HepG2 (cell line): ENCODE measurements around the gene JAG1. TPM values are rescaled to one million over a fixed set of nuclear protein-coding genes. Genes with fewer than 3 reads are reported as not detected.

ENCODE experiments used
- DR1 ChIP-seq: sonication (generic); formaldehyde crosslinking; IDR thresholded peaks from 2 replicates; pipeline ENCODE4 v1.8.0; 2021; ENCODE audit warnings: mild to moderate bottlenecking, missing genetic modification reagents, inconsistent platforms
- FOSL1 ChIP-seq: sonication (generic); formaldehyde crosslinking; IDR thresholded peaks from 2 replicates; pipeline ENCODE4 v1.9.0; 2021; ENCODE audit warnings: missing genetic modification reagents, borderline replicate concordance
- JUND ChIP-seq: sonication (generic); formaldehyde crosslinking; IDR thresholded peaks from 2 replicates; pipeline ENCODE4 v1.8.0; 2022; ENCODE audit warnings: mild to moderate bottlenecking, missing genetic modification reagents
- KDM5A ChIP-seq: fragments of 200-600 bp; sonication (generic); IDR thresholded peaks from 2 replicates; pipeline ENCODE4 v1.7.0; 2018; ENCODE audit warnings: antibody characterized with exemption, mild to moderate bottlenecking, low read length, borderline replicate concordance
- MAFF ChIP-seq: IDR thresholded peaks from 2 replicates; pipeline ENCODE4 v1.6.1; 2011; ENCODE audit warnings: low read depth, low read length, improper control_type of control experiment
- MEIS1 ChIP-seq: sonication (generic); formaldehyde crosslinking; IDR thresholded peaks from 2 replicates; pipeline ENCODE4 v1.9.0; 2021; ENCODE audit warnings: mild to moderate bottlenecking, missing genetic modification reagents, moderate library complexity, borderline replicate concordance
- NFKBIZ ChIP-seq: IDR thresholded peaks from 2 replicates; pipeline ENCODE4 v1.6.1; 2018; ENCODE audit warnings: missing genetic modification reagents, missing compliant biosample characterization
- PRMT3 ChIP-seq: sonication (generic); formaldehyde crosslinking; IDR thresholded peaks from 2 replicates; pipeline ENCODE4 v1.8.1; 2022; ENCODE audit warnings: low read depth, mild to moderate bottlenecking, moderate library complexity, missing genetic modification reagents, borderline replicate concordance
- SSRP1 ChIP-seq: IDR thresholded peaks from 2 replicates; pipeline ENCODE4 v1.6.1; 2016; ENCODE audit warnings: control low read depth
- ZFP91 ChIP-seq: sonication (generic); formaldehyde crosslinking; IDR thresholded peaks from 2 replicates; pipeline ENCODE4 v1.9.0; 2022; ENCODE audit warnings: missing genetic modification reagents, mild to moderate bottlenecking, borderline replicate concordance
- ZNF143 ChIP-seq: sonication (generic); formaldehyde crosslinking; IDR thresholded peaks from 2 replicates; pipeline ENCODE4 v1.4.0; 2020; ENCODE audit warnings: missing genetic modification reagents
- ZNF17 ChIP-seq: sonication (generic); formaldehyde crosslinking; IDR thresholded peaks from 2 replicates; pipeline ENCODE4 v1.5.0; 2020; ENCODE audit warnings: mild to moderate bottlenecking, missing genetic modification reagents
- ZNF256 ChIP-seq: sonication (generic); formaldehyde crosslinking; conservative IDR thresholded peaks from 2 replicates; pipeline ENCODE4 v1.4.0; 2020; ENCODE audit warnings: missing genetic modification reagents
- ZNF430 ChIP-seq: sonication (generic); formaldehyde crosslinking; IDR thresholded peaks from 2 replicates; pipeline ENCODE4 v1.9.0; 2021; ENCODE audit warnings: mild to moderate bottlenecking, missing genetic modification reagents
- ZNF496 ChIP-seq: sonication (generic); formaldehyde crosslinking; IDR thresholded peaks from 2 replicates; pipeline ENCODE4 v1.8.1; 2023; ENCODE audit warnings: mild to moderate bottlenecking, moderate library complexity, missing genetic modification reagents; ENCODE audit not compliant: insufficient replicate concordance
- ZNF567 ChIP-seq: sonication (generic); formaldehyde crosslinking; IDR thresholded peaks from 2 replicates; pipeline ENCODE4 v1.8.1; 2023; ENCODE audit warnings: mild to moderate bottlenecking, missing genetic modification reagents, borderline replicate concordance
- ZNF773 ChIP-seq: sonication (generic); formaldehyde crosslinking; IDR thresholded peaks from 2 replicates; pipeline ENCODE4 v1.4.0; 2020; ENCODE audit warnings: missing genetic modification reagents, borderline replicate concordance
- polyA plus RNA-seq, 8 experiments: library from polyadenylated mRNA; depleted of rRNA in 3 of 8; stranded (reverse) in 7 of 8; unstranded in 1 of 8; fragments of >200 nt; fragmentation: Illumina TruSeq in 4 of 8; extraction: Trizol in 4 of 8; gene quantifications; 2 replicates each; pipeline versions ENCODE4 v1.2.1 to v1.2.3, GENCODE V29; 2011 to 2016; ENCODE audit warnings: low read depth in 4 of 8, missing spikeins in 1 of 8, mixed read lengths in 1 of 8; ENCODE audit not compliant: insufficient read depth in 1 of 8
- total RNA-seq, 5 experiments: library from RNA; depleted of rRNA; stranded (reverse); fragments of >200 nt; fragmentation: Illumina TruSeq; extraction: Trizol; gene quantifications; 2 replicates each; pipeline ENCODE4 v1.2.3, GENCODE V29; 2016; ENCODE audit warnings: low read depth in 1 of 5
- TF ChIP-seq, protein P1 (sequence below): sonication (generic); formaldehyde crosslinking; IDR thresholded peaks from 2 replicates; pipeline ENCODE4 v1.4.0; 2020; ENCODE audit warnings: missing genetic modification reagents, borderline replicate concordance
- TF ChIP-seq, protein P2 (sequence below): sonication (generic); formaldehyde crosslinking; IDR thresholded peaks from 2 replicates; pipeline ENCODE4 v1.4.0; 2020; ENCODE audit warnings: mild to moderate bottlenecking, missing genetic modification reagents
- TF ChIP-seq, protein P3 (sequence below): sonication (generic); formaldehyde crosslinking; IDR thresholded peaks from 2 replicates; pipeline ENCODE4 v1.4.0; 2020; ENCODE audit warnings: mild to moderate bottlenecking, missing genetic modification reagents, borderline replicate concordance

JAG1 gene
- total and polyA plus RNA-seq, 2 of the 13 experiments (the other 11 are each of a cell fraction or from before 2014, with no cell fraction given): 47.1 to 56.3 TPM

DNA sequence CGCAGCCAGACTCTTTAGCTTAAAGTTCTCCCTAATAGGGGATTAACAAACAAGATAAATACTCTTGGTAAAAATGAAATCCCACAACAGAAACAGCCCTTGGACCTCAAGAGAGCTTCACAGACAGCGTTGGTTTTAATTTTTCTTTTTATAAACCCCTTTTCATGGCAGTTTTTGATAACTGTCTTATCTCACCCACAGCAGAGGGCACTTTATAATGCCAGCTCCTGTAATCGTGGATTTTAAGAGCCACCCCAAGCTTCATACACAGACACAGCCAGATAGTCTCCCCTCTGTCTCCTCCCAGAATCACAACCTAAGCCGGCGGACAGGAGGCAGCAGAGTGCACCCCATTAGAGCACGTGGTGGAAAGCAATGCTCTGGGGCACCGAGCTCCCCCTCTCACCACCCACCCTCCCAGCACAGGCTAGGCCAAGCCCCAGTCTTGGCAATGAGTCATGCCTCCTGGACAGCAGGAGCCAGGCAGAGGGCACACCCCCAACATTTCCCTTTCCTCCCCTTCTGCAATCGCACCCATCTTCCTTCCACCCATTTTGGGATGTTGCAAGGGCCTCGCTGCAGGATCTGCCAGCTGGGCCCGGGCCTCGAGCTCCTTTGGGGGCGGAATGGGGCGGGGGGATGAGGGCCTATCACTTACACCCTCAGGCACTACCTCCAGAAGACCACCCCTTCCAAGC is 2.4 kb downstream of the JAG1 start (continued):
- TF ChIP-seq, protein P1, sequence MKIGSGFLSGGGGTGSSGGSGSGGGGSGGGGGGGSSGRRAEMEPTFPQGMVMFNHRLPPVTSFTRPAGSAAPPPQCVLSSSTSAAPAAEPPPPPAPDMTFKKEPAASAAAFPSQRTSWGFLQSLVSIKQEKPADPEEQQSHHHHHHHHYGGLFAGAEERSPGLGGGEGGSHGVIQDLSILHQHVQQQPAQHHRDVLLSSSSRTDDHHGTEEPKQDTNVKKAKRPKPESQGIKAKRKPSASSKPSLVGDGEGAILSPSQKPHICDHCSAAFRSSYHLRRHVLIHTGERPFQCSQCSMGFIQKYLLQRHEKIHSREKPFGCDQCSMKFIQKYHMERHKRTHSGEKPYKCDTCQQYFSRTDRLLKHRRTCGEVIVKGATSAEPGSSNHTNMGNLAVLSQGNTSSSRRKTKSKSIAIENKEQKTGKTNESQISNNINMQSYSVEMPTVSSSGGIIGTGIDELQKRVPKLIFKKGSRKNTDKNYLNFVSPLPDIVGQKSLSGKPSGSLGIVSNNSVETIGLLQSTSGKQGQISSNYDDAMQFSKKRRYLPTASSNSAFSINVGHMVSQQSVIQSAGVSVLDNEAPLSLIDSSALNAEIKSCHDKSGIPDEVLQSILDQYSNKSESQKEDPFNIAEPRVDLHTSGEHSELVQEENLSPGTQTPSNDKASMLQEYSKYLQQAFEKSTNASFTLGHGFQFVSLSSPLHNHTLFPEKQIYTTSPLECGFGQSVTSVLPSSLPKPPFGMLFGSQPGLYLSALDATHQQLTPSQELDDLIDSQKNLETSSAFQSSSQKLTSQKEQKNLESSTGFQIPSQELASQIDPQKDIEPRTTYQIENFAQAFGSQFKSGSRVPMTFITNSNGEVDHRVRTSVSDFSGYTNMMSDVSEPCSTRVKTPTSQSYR (CRISPR knock-in tag): peak; percentile 26; the same call in 1 of the 2 replicates
- TF ChIP-seq SSRP1: no peak
- no peak for TF ChIP-seq MAFF
- no peak for TF ChIP-seq ZNF773 (CRISPR knock-in tag)
- TF ChIP-seq PRMT3 (CRISPR knock-in tag): no peak
- TF ChIP-seq ZFP91: no peak; the same call in none of the 2 replicates
- TF ChIP-seq ZNF143 (CRISPR knock-in tag): no peak
- no peak for TF ChIP-seq DR1 (CRISPR knock-in tag)
- no peak; the same call in 1 of the 2 replicates for TF ChIP-seq MEIS1 (CRISPR knock-in tag)
- TF ChIP-seq NFKBIZ (CRISPR knock-in tag): no peak
- no peak for TF ChIP-seq ZNF567
- TF ChIP-seq, protein P2, sequence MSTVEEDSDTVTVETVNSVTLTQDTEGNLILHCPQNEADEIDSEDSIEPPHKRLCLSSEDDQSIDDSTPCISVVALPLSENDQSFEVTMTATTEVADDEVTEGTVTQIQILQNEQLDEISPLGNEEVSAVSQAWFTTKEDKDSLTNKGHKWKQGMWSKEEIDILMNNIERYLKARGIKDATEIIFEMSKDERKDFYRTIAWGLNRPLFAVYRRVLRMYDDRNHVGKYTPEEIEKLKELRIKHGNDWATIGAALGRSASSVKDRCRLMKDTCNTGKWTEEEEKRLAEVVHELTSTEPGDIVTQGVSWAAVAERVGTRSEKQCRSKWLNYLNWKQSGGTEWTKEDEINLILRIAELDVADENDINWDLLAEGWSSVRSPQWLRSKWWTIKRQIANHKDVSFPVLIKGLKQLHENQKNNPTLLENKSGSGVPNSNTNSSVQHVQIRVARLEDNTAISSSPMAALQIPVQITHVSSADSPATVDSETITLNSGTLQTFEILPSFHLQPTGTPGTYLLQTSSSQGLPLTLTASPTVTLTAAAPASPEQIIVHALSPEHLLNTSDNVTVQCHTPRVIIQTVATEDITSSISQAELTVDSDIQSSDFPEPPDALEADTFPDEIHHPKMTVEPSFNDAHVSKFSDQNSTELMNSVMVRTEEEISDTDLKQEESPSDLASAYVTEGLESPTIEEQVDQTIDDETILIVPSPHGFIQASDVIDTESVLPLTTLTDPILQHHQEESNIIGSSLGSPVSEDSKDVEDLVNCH (CRISPR knock-in tag): 0 out of 2 replicates have a peak, but pooled peaks have one; percentile 6
- TF ChIP-seq, protein P3, sequence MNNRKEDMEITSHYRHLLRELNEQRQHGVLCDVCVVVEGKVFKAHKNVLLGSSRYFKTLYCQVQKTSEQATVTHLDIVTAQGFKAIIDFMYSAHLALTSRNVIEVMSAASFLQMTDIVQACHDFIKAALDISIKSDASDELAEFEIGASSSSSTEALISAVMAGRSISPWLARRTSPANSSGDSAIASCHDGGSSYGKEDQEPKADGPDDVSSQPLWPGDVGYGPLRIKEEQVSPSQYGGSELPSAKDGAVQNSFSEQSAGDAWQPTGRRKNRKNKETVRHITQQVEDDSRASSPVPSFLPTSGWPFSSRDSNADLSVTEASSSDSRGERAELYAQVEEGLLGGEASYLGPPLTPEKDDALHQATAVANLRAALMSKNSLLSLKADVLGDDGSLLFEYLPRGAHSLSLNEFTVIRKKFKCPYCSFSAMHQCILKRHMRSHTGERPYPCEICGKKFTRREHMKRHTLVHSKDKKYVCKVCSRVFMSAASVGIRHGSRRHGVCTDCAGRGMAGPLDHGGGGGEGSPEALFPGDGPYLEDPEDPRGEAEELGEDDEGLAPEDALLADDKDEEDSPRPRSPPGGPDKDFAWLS (CRISPR knock-in tag): no peak
- TF ChIP-seq KDM5A: no peak; the same call in 1 of the 2 replicates
- no peak for TF ChIP-seq ZNF430 (CRISPR knock-in tag)
- TF ChIP-seq FOSL1 (CRISPR knock-in tag): peak; percentile 61; the same call in 1 of the 2 replicates
- no peak for TF ChIP-seq ZNF17 (CRISPR knock-in tag)
- TF ChIP-seq JUND (CRISPR knock-in tag): peak; percentile 83
- no peak for TF ChIP-seq ZNF256 (CRISPR knock-in tag)
- TF ChIP-seq ZNF496 (CRISPR knock-in tag): no peak
